AG09309 (cell line): ENCODE results near the gene PSORS1C2.

ENCODE experiments used
- DNase-seq: peaks from one replicate; pipeline ENCODE4 v3.0.0-alpha.2; 2010; ENCODE audit warnings: low read depth
- H3K4me3 ChIP-seq: 2 replicates; pipeline ENCODE4 v1.5.1; 2011; ENCODE audit warnings: mild to moderate bottlenecking, low read depth, low read length, moderate library complexity; ENCODE audit not compliant: control insufficient read depth
- TF ChIP-seq, protein P1 (sequence below): IDR thresholded peaks from 2 replicates; pipeline ENCODE4 v1.5.1; 2011; ENCODE audit warnings: mild to moderate bottlenecking, low read depth, low read length, inconsistent platforms; ENCODE audit not compliant: insufficient read depth, control insufficient read depth; ENCODE audit errors: missing control alignments

Gene PSORS1C2

DNA sequence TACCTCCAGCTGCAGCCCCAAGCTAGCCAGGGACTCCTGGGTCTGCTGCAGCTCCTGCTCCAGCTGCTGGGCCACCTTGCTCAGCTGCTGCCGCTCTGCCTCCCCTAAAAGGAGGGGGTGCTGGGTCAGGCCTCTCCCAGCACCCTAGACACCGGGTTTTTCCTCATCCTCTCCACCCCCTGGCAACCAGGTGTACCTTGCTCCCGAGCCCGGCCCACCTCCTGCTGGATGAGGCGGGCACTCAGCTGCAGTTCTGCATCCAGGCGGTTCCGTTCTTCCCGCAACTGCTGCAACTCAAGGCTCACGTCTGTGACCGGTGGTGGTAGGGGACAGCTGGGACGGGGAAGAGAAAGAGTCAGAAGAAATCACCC lies 6.1 kb upstream of the PSORS1C2 start:
- no peak for DNase-seq
- H3K4me3 ChIP-seq: no peak overlapping the region
- TF ChIP-seq, protein P1, sequence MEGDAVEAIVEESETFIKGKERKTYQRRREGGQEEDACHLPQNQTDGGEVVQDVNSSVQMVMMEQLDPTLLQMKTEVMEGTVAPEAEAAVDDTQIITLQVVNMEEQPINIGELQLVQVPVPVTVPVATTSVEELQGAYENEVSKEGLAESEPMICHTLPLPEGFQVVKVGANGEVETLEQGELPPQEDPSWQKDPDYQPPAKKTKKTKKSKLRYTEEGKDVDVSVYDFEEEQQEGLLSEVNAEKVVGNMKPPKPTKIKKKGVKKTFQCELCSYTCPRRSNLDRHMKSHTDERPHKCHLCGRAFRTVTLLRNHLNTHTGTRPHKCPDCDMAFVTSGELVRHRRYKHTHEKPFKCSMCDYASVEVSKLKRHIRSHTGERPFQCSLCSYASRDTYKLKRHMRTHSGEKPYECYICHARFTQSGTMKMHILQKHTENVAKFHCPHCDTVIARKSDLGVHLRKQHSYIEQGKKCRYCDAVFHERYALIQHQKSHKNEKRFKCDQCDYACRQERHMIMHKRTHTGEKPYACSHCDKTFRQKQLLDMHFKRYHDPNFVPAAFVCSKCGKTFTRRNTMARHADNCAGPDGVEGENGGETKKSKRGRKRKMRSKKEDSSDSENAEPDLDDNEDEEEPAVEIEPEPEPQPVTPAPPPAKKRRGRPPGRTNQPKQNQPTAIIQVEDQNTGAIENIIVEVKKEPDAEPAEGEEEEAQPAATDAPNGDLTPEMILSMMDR: no peak

DNA sequence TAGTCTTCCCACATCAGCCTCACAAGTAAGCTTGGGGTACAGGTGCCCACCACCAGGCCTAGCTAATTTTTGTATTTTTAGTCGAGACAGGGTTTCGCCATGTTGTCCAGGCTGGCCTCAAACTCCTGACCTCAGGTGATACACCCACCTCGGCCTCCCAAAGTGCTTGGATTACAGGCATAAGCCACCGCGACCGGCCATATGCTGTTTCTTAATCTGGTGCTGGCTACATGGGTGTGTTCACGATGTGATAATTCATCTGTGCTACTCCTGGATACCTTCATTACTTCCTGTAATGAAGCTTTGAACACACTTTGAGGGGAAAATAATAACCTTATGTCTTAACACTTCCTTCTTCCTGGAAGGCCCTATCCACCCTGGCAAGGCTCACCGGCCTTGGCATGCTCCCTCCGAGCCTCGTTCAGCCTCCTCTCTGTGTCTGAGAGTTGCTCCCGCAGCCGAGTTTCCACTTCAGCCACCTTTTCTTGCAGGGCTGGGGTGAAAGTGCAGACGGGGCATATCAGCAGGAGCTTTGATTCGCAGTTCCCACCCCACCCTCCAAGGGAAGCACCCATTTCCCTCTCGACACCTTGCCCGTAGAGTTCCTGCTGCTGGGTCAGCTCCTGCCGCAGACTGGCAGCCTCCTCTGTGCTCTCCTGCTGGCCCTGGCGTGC lies 5.6 kb upstream of the PSORS1C2 start:
- TF ChIP-seq, protein P1: no peak
- H3K4me3 ChIP-seq: no peak overlapping the region
- no peak for DNase-seq

DNA sequence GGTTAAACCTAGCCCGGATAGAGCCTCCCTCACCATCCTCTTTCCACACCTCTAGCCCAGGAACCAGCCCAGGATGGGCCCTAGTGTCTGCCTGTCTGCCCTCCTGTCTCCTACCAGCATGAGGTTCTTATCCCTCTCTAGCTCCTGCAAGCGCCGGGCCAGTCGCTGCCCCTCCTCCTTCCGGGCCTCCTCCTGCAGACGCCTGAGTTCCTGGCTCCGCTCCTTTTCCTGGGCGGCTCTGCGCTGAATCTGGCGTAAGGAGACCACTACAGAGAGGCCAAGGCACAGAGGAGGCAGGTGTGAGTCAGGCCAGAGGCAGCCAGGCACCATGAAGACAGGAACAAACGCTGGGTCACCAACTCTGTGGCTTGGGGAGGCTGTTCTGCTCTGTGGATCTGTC lies 4.3 kb upstream of the PSORS1C2 start:
- TF ChIP-seq, protein P1: no peak
- DNase-seq: peak; percentile 46
- H3K4me3 ChIP-seq: no peak overlapping the region

DNA sequence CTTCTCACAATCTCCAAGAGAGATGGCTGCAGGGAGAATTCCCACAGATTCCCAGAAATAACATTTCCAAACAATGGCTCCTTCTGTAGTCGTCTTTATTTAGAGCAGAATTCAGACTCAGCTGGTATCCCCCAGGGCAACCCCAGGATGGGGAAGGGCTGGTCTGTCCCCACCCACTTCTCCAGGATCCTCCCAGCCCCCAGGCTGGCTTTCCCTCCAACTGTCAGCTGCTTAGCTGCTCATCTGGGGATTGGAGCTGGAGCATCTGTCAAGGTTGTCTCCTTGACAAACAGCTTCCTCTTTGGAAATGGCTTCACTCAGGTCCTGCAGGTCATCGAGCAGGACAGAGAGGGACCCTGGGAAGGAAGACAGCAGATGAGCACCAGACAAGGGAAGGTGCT lies 3.5 kb upstream of the PSORS1C2 start:
- TF ChIP-seq, protein P1: no peak
- DNase-seq: no peak
- no peak overlapping the region for H3K4me3 ChIP-seq

DNA sequence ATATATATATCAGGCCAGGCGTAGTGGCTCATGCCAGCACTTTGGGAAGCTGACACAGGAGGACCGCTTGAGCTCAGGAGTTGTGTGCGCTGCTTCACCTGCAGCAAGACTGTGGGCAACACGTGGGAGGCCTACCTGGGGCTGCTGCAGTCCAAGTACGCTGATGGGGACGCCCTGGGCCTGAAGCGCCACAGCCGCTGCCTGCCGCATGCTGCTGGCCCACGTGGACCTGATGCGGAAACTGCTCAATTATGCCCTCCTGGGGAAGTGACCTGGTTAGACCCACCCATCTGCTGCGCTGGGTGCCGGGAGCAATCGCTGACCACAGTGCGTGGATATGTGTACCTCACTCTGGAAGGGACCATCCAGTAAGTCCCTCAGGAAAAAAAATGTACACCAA lies 1.8 kb upstream of the PSORS1C2 start:
- TF ChIP-seq, protein P1: no peak
- no peak overlapping the region for H3K4me3 ChIP-seq
- DNase-seq: no peak

DNA sequence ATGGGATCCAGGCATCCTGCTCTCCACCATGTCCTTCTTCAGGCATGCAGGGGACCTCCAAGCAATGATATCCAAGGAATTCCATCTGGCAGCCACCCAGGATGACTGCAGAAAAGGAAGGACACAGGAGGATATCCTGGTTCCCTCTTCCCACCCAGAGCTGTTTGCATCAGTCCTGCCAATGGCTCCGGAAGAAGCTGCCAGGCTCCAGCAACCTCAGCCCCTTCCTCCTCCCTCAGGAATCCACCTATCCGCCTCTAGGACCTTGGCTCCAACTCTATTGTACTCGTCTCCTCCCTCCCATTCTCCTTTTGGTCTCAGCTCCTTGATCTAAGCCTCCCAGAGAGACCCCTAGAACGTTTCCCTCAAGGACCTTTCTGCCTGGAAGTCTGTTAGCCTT lies 733 bp upstream of the PSORS1C2 start:
- H3K4me3 ChIP-seq: no peak overlapping the region
- no peak for DNase-seq
- TF ChIP-seq, protein P1: no peak
